Liver (tissue), 9 donors: ENCODE data around the gene ZBTB38. TPM values are rescaled to one million over a fixed set of nuclear protein-coding genes. Genes with fewer than 3 reads are reported as not detected.

Source experiments
- DNase-seq: peaks from one replicate; pipeline ENCODE4 v3.0.0-alpha.2; 2017; ENCODE audit warnings: low spot score
- H3K27ac ChIP-seq, 2 donors: one replicate each; pipeline ENCODE4 v1.7.0; 2013; ENCODE audit warnings: inconsistent platforms in 2 of 2, low read length in 2 of 2, control low read depth in 1 of 2, low read depth in 1 of 2, mild to moderate bottlenecking in 1 of 2
- H3K27me3 ChIP-seq, 4 donors: one replicate each; pipeline versions ENCODE4 v1.6.1 to v1.7.0; 2013; ENCODE audit warnings: low read length in 3 of 4, inconsistent platforms in 1 of 4, mild to moderate bottlenecking in 1 of 4, moderate library complexity in 1 of 4; ENCODE audit not compliant: control insufficient read depth in 4 of 4, insufficient read depth in 4 of 4
- H3K36me3 ChIP-seq, 4 donors: one replicate each; pipeline versions ENCODE4 v1.6.1 to v1.7.0; 2013; ENCODE audit warnings: low read length in 3 of 4, mild to moderate bottlenecking in 3 of 4, low read depth in 1 of 4, moderate library complexity in 1 of 4; ENCODE audit not compliant: control insufficient read depth in 4 of 4, insufficient read depth in 3 of 4
- H3K4me1 ChIP-seq, 4 donors: one replicate each; pipeline versions ENCODE4 v1.6.1 to v1.7.0; 2013; ENCODE audit warnings: low read length in 3 of 4, mild to moderate bottlenecking in 3 of 4, moderate library complexity in 1 of 4; ENCODE audit not compliant: control insufficient read depth in 4 of 4, insufficient read depth in 4 of 4
- H3K4me3 ChIP-seq, 3 donors: one replicate each; pipeline versions ENCODE4 v1.6.1 to v1.7.0; 2013; ENCODE audit warnings: low read length in 3 of 3, control low read depth in 1 of 3, low read depth in 1 of 3, mild to moderate bottlenecking in 1 of 3
- H3K9ac ChIP-seq, 2 donors: one replicate each; pipeline ENCODE4 v1.7.0; 2013; ENCODE audit warnings: low read length in 2 of 2, mild to moderate bottlenecking in 2 of 2, moderate library complexity in 2 of 2, control low read depth in 1 of 2, low read depth in 1 of 2
- H3K9me3 ChIP-seq, 4 donors: one replicate each; pipeline versions ENCODE4 v1.6.1 to v1.7.0; 2013; ENCODE audit warnings: low read length in 3 of 4; ENCODE audit not compliant: control insufficient read depth in 4 of 4
- EGR1 ChIP-seq, 2 donors: IDR thresholded peaks; 2 replicates each; pipeline ENCODE4 v1.6.1; 2016 to 2018; ENCODE audit warnings: antibody characterized with exemption in 2 of 2, low read depth in 2 of 2
- FOXA1 ChIP-seq: IDR thresholded peaks from 2 replicates; pipeline ENCODE4 v1.6.1; 2016; ENCODE audit warnings: antibody characterized with exemption
- FOXA2 ChIP-seq: IDR thresholded peaks from 2 replicates; pipeline ENCODE4 v1.6.1; 2016; ENCODE audit warnings: antibody characterized with exemption
- GABPA ChIP-seq, 2 donors: IDR thresholded peaks in 1 of 2; conservative IDR thresholded peaks in 1 of 2; 2 replicates each; pipeline ENCODE4 v1.6.1; 2016; ENCODE audit warnings: antibody characterized with exemption in 2 of 2, mild to moderate bottlenecking in 1 of 2, moderate library complexity in 1 of 2
- HNF4A ChIP-seq, 2 donors: conservative IDR thresholded peaks; 2 replicates each; pipeline ENCODE4 v1.6.1; 2016; ENCODE audit warnings: antibody characterized with exemption in 2 of 2, mild to moderate bottlenecking in 2 of 2
- HNF4G ChIP-seq: IDR thresholded peaks from 2 replicates; pipeline ENCODE4 v1.6.1; 2016; ENCODE audit warnings: antibody characterized with exemption
- JUND ChIP-seq, 2 donors: IDR thresholded peaks; 2 replicates each; pipeline ENCODE4 v1.6.1; 2016; ENCODE audit warnings: antibody characterized with exemption in 2 of 2
- NR2F2 ChIP-seq: IDR thresholded peaks from 2 replicates; pipeline ENCODE4 v1.6.1; 2016; ENCODE audit warnings: antibody characterized with exemption
- RAD21 ChIP-seq, 2 donors: IDR thresholded peaks; 2 replicates each; pipeline ENCODE4 v1.6.1; 2016; ENCODE audit warnings: antibody characterized with exemption in 2 of 2, mild to moderate bottlenecking in 2 of 2
- RXRA ChIP-seq, 2 donors: IDR thresholded peaks; 2 replicates each; pipeline ENCODE4 v1.6.1; 2017 to 2018; ENCODE audit warnings: antibody characterized with exemption in 2 of 2, mild to moderate bottlenecking in 1 of 2
- SP1 ChIP-seq: IDR thresholded peaks from 2 replicates; pipeline ENCODE4 v1.6.1; 2018; ENCODE audit warnings: antibody characterized with exemption, mild to moderate bottlenecking
- TAF1 ChIP-seq: conservative IDR thresholded peaks from 2 replicates; pipeline ENCODE4 v1.6.1; 2016; ENCODE audit warnings: antibody characterized with exemption, mild to moderate bottlenecking
- YY1 ChIP-seq: IDR thresholded peaks from 2 replicates; pipeline ENCODE4 v1.6.1; 2016; ENCODE audit warnings: antibody characterized with exemption, mild to moderate bottlenecking
- WGBS: extraction: QIAGEN DNeasy Blood & Tissue Kit; methylation state at CpG from one replicate; pipeline ENCODE4 v1.1.7; 2013; 5-methylcytosine and 5-hydroxymethylcytosine counted together
- polyA plus RNA-seq, 2 donors: library from polyadenylated mRNA; stranded (reverse) in 1 of 2; unstranded in 1 of 2; fragments of 200-250 nt in 1 of 2; fragments of >200 nt in 1 of 2; fragmentation: Nextera tagmentation in 1 of 2; extraction: Ambion mirVana in 1 of 2; gene quantifications; one replicate each; pipeline versions ENCODE4 v1.2.1 to v1.2.3, GENCODE V29; 2013 to 2015
- total RNA-seq, 2 donors: library from RNA; depleted of rRNA; stranded (reverse); fragments of >200 nt; gene quantifications; one replicate each; pipeline ENCODE4 v1.2.3, GENCODE V29; 2014
- TF ChIP-seq, protein P1 (sequence below): fragments of 150-350 bp; IDR thresholded peaks from 2 replicates; pipeline ENCODE4 v1.5.1; 2017; ENCODE audit warnings: improper control_type of control experiment, low read depth, low read length; ENCODE audit not compliant: missing input control
- TF ChIP-seq, protein P2 (sequence below): IDR thresholded peaks from 2 replicates; pipeline ENCODE4 v1.6.1; 2016; ENCODE audit warnings: antibody characterized with exemption, mild to moderate bottlenecking
- TF ChIP-seq, protein P3 (sequence below): IDR thresholded peaks from 2 replicates; pipeline ENCODE4 v1.6.1; 2016; ENCODE audit warnings: antibody characterized with exemption
- TF ChIP-seq, protein P4 (sequence below): IDR thresholded peaks from 2 replicates; pipeline ENCODE4 v1.6.1; 2016; ENCODE audit warnings: antibody characterized with exemption
- TF ChIP-seq, protein P5 (sequence below): IDR thresholded peaks from 2 replicates; pipeline ENCODE4 v1.6.1; 2016; ENCODE audit warnings: antibody characterized with exemption
- donor health status: healthy.
- donor health status: healthy.
- donor health status: healthy.
- donor health status: healthy.
- donor health status: healthy.

Gene ZBTB38
- total and polyA plus RNA-seq, 4 donors = 9.5 to 57.3 (median 19.5) TPM

DNA sequence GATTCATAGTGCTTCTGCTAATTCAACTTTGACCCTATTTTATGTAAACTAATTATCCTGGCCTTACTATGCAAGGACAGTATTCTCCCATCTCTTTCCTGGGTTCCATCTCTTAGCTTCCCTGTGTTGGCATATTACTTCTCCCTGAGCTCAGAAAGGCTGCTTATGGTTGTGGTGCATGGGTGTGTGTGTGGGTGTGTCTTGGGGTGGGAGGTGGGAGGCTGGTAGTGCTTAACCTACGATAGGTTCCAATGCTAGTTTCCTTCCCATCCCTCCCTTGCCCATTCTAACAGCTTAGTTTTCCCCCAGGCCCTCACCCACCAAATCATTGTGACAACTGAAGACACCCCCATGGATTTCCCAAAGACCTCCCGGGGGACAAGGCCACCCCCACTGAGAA is 22.8 kb upstream of the ZBTB38 start:
- H3K4me3 ChIP-seq = no peak overlapping the region
- H3K27ac ChIP-seq = no peak overlapping the region
- no peak for DNase-seq
- WGBS = 85% methylated on average over 2 of the region's 2 CpGs
- H3K36me3 ChIP-seq = no peaks in the 10 kb centered on the region
- no peaks in the 10 kb centered on the region for H3K9me3 ChIP-seq
- H3K27me3 ChIP-seq = no peaks in the 10 kb centered on the region
- no peak overlapping the region for H3K9ac ChIP-seq
- no peak for TF ChIP-seq GABPA (IDR thresholded peaks at IDR 0.05 in 1 of 2, conservative IDR thresholded peaks at IDR 0.05 in 1 of 2)
- TF ChIP-seq FOXA1 = no peak
- TF ChIP-seq, protein P1, sequence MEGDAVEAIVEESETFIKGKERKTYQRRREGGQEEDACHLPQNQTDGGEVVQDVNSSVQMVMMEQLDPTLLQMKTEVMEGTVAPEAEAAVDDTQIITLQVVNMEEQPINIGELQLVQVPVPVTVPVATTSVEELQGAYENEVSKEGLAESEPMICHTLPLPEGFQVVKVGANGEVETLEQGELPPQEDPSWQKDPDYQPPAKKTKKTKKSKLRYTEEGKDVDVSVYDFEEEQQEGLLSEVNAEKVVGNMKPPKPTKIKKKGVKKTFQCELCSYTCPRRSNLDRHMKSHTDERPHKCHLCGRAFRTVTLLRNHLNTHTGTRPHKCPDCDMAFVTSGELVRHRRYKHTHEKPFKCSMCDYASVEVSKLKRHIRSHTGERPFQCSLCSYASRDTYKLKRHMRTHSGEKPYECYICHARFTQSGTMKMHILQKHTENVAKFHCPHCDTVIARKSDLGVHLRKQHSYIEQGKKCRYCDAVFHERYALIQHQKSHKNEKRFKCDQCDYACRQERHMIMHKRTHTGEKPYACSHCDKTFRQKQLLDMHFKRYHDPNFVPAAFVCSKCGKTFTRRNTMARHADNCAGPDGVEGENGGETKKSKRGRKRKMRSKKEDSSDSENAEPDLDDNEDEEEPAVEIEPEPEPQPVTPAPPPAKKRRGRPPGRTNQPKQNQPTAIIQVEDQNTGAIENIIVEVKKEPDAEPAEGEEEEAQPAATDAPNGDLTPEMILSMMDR = no peak
- TF ChIP-seq, protein P2, sequence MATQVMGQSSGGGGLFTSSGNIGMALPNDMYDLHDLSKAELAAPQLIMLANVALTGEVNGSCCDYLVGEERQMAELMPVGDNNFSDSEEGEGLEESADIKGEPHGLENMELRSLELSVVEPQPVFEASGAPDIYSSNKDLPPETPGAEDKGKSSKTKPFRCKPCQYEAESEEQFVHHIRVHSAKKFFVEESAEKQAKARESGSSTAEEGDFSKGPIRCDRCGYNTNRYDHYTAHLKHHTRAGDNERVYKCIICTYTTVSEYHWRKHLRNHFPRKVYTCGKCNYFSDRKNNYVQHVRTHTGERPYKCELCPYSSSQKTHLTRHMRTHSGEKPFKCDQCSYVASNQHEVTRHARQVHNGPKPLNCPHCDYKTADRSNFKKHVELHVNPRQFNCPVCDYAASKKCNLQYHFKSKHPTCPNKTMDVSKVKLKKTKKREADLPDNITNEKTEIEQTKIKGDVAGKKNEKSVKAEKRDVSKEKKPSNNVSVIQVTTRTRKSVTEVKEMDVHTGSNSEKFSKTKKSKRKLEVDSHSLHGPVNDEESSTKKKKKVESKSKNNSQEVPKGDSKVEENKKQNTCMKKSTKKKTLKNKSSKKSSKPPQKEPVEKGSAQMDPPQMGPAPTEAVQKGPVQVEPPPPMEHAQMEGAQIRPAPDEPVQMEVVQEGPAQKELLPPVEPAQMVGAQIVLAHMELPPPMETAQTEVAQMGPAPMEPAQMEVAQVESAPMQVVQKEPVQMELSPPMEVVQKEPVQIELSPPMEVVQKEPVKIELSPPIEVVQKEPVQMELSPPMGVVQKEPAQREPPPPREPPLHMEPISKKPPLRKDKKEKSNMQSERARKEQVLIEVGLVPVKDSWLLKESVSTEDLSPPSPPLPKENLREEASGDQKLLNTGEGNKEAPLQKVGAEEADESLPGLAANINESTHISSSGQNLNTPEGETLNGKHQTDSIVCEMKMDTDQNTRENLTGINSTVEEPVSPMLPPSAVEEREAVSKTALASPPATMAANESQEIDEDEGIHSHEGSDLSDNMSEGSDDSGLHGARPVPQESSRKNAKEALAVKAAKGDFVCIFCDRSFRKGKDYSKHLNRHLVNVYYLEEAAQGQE = no peak
- TF ChIP-seq JUND (IDR thresholded peaks at IDR 0.05) = no peak
- H3K4me1 ChIP-seq = peaks cover 7 to 37% (median 25%) of the 10 kb centered on the region in 4 donors

DNA sequence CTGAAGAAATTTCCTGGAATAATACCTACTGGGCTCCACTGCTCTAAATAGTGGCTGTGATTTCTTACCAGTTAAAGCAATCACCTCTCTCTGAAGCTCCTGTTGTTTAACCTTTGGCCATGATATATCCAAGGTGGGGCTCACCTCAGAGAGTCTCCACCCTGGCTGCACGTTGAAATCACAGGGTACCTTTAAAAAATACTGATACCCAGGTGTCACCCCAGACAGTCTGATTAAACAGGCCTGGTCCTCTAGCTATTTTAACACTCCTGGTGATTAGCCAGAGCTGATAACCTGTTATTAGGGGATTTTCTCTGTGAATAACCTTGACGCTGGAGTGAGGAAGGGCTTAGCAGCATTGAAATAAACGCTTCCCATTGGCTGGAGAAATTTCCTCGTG is 22.3 kb upstream of the ZBTB38 start:
- Histone ChIP-seq H3K27ac (no peak overlapping the region), H3K4me1 (peaks cover 7 to 37% (median 25%) of the 10 kb centered on the region in 4 donors), H3K27me3 (no peaks in the 10 kb centered on the region), H3K9me3 (no peaks in the 10 kb centered on the region), H3K9ac (no peak overlapping the region), H3K36me3 (no peaks in the 10 kb centered on the region), H3K4me3 (no peak overlapping the region)
- WGBS = 60% methylated on average over 4 of the region's 4 CpGs
- DNase-seq = no peak
- TF ChIP-seq, protein P3, sequence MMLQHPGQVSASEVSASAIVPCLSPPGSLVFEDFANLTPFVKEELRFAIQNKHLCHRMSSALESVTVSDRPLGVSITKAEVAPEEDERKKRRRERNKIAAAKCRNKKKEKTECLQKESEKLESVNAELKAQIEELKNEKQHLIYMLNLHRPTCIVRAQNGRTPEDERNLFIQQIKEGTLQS = no peak
- no peak for TF ChIP-seq HNF4G
- TF ChIP-seq HNF4A (conservative IDR thresholded peaks at IDR 0.05) = no peak
- TF ChIP-seq RAD21 (IDR thresholded peaks at IDR 0.05) = no peak
- TF ChIP-seq, protein P2 = no peak
- TF ChIP-seq YY1 = no peak
- TF ChIP-seq, protein P4, sequence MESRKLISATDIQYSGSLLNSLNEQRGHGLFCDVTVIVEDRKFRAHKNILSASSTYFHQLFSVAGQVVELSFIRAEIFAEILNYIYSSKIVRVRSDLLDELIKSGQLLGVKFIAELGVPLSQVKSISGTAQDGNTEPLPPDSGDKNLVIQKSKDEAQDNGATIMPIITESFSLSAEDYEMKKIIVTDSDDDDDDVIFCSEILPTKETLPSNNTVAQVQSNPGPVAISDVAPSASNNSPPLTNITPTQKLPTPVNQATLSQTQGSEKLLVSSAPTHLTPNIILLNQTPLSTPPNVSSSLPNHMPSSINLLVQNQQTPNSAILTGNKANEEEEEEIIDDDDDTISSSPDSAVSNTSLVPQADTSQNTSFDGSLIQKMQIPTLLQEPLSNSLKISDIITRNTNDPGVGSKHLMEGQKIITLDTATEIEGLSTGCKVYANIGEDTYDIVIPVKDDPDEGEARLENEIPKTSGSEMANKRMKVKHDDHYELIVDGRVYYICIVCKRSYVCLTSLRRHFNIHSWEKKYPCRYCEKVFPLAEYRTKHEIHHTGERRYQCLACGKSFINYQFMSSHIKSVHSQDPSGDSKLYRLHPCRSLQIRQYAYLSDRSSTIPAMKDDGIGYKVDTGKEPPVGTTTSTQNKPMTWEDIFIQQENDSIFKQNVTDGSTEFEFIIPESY = no peak
- no peak for TF ChIP-seq RXRA (IDR thresholded peaks at IDR 0.05)
- TF ChIP-seq SP1 = no peak
- TF ChIP-seq, protein P1 = no peak
- TF ChIP-seq TAF1 = no peak
- no peak for TF ChIP-seq NR2F2
- no peak for TF ChIP-seq FOXA1
- TF ChIP-seq FOXA2 = no peak
- no peak for TF ChIP-seq GABPA (IDR thresholded peaks at IDR 0.05 in 1 of 2, conservative IDR thresholded peaks at IDR 0.05 in 1 of 2)
- TF ChIP-seq, protein P5, sequence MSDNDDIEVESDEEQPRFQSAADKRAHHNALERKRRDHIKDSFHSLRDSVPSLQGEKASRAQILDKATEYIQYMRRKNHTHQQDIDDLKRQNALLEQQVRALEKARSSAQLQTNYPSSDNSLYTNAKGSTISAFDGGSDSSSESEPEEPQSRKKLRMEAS = no peak
- no peak for TF ChIP-seq EGR1 (IDR thresholded peaks at IDR 0.05; ENCODE audit: low read depth in 2 of 2)
- no peak for TF ChIP-seq JUND (IDR thresholded peaks at IDR 0.05)
